AG09309 (cell line): ENCODE measurements around the gene EPHA6.

ENCODE experiments used
- DNase-seq: peaks from one replicate; pipeline ENCODE4 v3.0.0-alpha.2; 2010; ENCODE audit warnings: low read depth
- H3K4me3 ChIP-seq: 2 replicates; pipeline ENCODE4 v1.5.1; 2011; ENCODE audit warnings: mild to moderate bottlenecking, low read depth, low read length, moderate library complexity; ENCODE audit not compliant: control insufficient read depth
- TF ChIP-seq, protein P1 (sequence below): IDR thresholded peaks from 2 replicates; pipeline ENCODE4 v1.5.1; 2011; ENCODE audit warnings: mild to moderate bottlenecking, low read depth, low read length, inconsistent platforms; ENCODE audit not compliant: insufficient read depth, control insufficient read depth; ENCODE audit errors: missing control alignments

EPHA6 gene

DNA sequence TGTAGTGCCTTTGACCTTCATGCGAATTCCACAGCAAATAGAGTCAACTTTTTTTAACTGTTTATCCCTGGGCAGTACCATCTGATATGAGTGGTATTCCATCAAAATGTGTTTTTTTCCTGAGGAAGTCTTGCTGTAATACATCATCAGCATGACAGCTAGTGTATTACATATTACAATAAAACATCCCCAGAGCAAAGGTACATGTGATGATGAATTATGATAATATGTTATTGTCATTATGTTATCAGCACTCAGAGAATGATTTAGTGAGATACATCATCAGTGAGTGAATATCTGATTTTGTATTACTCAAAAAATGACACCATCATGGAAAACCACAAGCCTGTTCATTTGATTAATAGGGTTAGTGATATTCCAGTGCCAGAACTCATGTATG lies 880.5 kb downstream of the EPHA6 start:
- no peak for DNase-seq
- TF ChIP-seq, protein P1, sequence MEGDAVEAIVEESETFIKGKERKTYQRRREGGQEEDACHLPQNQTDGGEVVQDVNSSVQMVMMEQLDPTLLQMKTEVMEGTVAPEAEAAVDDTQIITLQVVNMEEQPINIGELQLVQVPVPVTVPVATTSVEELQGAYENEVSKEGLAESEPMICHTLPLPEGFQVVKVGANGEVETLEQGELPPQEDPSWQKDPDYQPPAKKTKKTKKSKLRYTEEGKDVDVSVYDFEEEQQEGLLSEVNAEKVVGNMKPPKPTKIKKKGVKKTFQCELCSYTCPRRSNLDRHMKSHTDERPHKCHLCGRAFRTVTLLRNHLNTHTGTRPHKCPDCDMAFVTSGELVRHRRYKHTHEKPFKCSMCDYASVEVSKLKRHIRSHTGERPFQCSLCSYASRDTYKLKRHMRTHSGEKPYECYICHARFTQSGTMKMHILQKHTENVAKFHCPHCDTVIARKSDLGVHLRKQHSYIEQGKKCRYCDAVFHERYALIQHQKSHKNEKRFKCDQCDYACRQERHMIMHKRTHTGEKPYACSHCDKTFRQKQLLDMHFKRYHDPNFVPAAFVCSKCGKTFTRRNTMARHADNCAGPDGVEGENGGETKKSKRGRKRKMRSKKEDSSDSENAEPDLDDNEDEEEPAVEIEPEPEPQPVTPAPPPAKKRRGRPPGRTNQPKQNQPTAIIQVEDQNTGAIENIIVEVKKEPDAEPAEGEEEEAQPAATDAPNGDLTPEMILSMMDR, result no peak
- no peak overlapping the region for H3K4me3 ChIP-seq

DNA sequence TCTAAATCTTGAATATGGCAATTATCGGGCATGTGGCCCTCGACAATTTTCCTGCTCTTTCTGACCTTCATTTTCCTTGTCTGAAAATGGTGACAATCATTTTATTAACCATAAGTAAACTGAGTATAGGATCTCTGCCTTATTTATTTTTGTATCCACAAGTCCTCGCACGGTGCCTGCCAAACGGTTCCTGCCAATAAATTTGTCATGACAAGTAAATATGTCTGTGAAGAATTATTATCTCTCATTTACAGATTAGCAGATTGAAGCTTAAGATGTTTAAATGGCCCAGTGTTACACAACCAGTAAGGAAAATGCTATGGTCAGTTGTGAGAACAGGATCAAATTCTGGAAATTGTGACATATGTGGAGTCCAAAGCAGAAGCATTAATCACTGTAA lies 884.3 kb downstream of the EPHA6 start:
- DNase-seq, result no peak
- H3K4me3 ChIP-seq, result no peak overlapping the region
- TF ChIP-seq, protein P1, result no peak

DNA sequence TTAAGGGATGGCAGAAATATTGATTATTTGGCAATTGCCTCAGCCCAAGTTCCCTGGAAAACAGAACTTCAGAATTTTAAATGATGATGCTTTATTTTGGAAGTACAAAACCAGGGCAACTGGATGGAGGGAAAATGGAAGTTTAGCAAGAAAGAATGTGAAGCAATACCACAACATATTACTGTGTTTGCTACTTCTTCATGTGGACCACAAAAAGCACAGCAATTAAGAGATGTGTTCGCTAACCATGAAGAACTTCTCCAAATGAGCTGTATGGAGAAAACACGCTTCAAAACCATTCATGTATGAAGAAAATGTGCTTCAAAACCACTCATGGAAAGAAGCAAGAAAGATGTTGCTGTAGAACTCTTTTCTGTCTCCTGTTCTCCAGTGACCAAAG lies 885.5 kb downstream of the EPHA6 start:
- no peak overlapping the region for H3K4me3 ChIP-seq
- DNase-seq, result no peak
- TF ChIP-seq, protein P1, result no peak

DNA sequence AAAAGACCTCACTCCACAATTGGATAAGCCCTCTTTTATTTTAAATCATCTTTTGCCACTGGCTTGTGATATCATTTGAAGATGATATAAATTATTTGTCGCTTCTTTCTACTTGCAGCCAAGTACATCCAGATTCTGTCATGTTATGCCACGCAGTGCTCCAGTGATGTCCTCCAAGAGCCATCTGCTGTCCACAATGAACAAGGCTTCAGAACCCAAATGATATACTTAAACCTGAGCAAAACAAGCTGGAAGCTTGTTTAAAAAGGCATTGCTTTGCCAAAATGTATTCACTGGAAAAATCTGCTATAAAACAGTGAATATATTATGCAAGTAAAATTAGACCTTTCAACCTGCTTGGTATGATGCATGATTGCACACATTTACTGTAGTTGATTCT lies 891.4 kb downstream of the EPHA6 start:
- H3K4me3 ChIP-seq, result no peak overlapping the region
- no peak for DNase-seq
- TF ChIP-seq, protein P1, result no peak

DNA sequence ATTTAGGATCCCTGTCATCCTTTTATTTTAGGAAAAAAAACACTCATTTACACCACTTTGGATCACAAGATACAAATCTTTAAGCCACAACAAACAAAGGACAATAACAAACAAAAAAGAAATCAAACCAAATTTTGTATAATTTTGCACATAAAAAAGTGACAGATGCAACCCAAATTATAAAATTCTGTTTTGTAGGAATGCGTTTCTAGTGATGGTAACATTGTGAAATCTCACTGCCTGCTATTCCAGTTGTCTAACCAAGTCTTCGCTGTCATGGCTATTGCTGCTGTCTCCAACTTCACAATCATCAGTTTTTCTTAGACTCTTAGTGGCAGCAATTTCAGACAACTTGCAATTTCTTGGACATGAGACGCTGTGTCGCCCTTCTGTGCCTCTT lies 891.8 kb downstream of the EPHA6 start:
- DNase-seq, result no peak
- TF ChIP-seq, protein P1, result no peak
- H3K4me3 ChIP-seq, result no peak overlapping the region

DNA sequence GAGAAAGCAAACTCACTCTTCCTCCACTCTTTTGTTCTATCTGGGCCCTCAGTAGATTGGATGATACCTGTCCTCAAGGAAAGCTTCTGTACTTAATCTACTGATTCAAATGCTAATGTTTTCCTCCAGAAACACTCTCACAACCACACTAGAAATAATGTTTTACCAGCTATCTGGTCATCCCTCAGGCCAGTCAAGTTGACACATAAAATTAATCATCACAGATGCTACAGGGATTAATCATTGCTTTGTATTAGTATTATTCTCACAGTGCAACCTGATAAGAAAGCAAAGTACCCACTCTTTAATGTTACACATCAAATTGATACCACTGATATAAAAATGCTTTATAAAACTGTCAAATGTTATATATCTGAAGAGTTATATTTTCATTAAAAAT lies 897.3 kb downstream of the EPHA6 start:
- DNase-seq, result no peak
- TF ChIP-seq, protein P1, result no peak
- H3K4me3 ChIP-seq, result no peak overlapping the region

DNA sequence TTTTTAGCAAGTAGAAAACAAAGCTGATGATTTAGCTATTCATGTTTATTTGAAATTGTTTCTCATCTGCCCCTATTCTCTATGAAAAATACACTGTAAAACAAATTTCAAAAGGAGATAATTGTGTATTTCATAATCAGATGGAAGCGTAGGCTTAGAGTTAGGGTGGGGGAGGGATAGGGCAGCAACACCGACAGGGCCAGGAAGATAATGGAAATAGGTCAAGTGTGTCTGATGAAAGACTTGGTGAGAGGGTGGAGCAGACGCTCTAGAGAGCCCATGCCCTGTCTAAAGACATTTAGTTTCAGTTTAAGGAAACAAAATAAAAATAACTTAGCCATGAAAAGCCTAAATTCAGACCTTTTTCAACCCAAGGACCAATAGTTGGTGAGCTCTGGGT lies 898.5 kb downstream of the EPHA6 start:
- no peak for DNase-seq
- no peak overlapping the region for H3K4me3 ChIP-seq
- TF ChIP-seq, protein P1, result no peak
